Lung (tissue), 12 donors: ENCODE measurements around the gene TBRG1. TPM values are rescaled to one million over a fixed set of nuclear protein-coding genes. Genes with fewer than 3 reads are reported as not detected.

Experiments used
- ATAC-seq: fragments of 200-7000 bp; cut with Tn5 transposase; one replicate; pipeline ENCODE4 v1.9.1; 2020; ENCODE audit warnings: moderate number of reproducible peaks; ENCODE audit not compliant: insufficient read depth, low FRiP score
- DNase-seq, 3 donors: peaks; one replicate each; pipeline ENCODE4 v3.0.0-alpha.2; 2013 to 2017
- H3K27ac ChIP-seq, 2 donors: one replicate each; pipeline ENCODE4 v1.5.1; 2013; ENCODE audit warnings: mild to moderate bottlenecking in 2 of 2, moderate library complexity in 2 of 2, control low read depth in 1 of 2, inconsistent platforms in 1 of 2, low read depth in 1 of 2, low read length in 1 of 2
- H3K27me3 ChIP-seq, 3 donors: one replicate each; pipeline ENCODE4 v1.5.1; 2013; ENCODE audit warnings: low read length in 2 of 3; ENCODE audit not compliant: control insufficient read depth in 3 of 3, insufficient read depth in 3 of 3
- H3K36me3 ChIP-seq, 4 donors: one replicate each; pipeline ENCODE4 v1.5.1; 2013; ENCODE audit warnings: low read length in 4 of 4, mild to moderate bottlenecking in 1 of 4, moderate library complexity in 1 of 4; ENCODE audit not compliant: control insufficient read depth in 4 of 4, insufficient read depth in 4 of 4
- H3K4me1 ChIP-seq, 5 donors: one replicate each; pipeline ENCODE4 v1.5.1; 2013; ENCODE audit warnings: low read length in 5 of 5, mild to moderate bottlenecking in 2 of 5, moderate library complexity in 1 of 5; ENCODE audit not compliant: control insufficient read depth in 5 of 5, insufficient read depth in 5 of 5
- H3K4me3 ChIP-seq: one replicate; pipeline ENCODE4 v1.5.1; 2013; ENCODE audit warnings: mild to moderate bottlenecking, control low read depth, moderate library complexity
- H3K9ac ChIP-seq, 2 donors: one replicate each; pipeline ENCODE4 v1.5.1; 2013; ENCODE audit warnings: low read length in 2 of 2, control low read depth in 1 of 2; ENCODE audit not compliant: insufficient read depth in 1 of 2
- H3K9me3 ChIP-seq, 4 donors: one replicate each; pipeline ENCODE4 v1.5.1; 2013; ENCODE audit warnings: low read length in 3 of 4, mild to moderate bottlenecking in 1 of 4, moderate library complexity in 1 of 4; ENCODE audit not compliant: control insufficient read depth in 4 of 4, insufficient read depth in 3 of 4
- CTCF ChIP-seq: IDR thresholded peaks from 2 replicates; pipeline ENCODE4 v1.5.1; 2012; ENCODE audit warnings: mild to moderate bottlenecking; ENCODE audit errors: control extremely low read depth, extremely low read depth
- WGBS, 2 donors: extraction: QIAGEN DNeasy Blood & Tissue Kit; methylation state at CpG; one replicate each; pipeline ENCODE4 v1.1.7; 2013; 5-methylcytosine and 5-hydroxymethylcytosine counted together
- polyA plus RNA-seq, 2 donors: library from polyadenylated mRNA; stranded (reverse); fragments of 200-250 nt; gene quantifications; one replicate each; pipeline ENCODE4 v1.2.1, GENCODE V29; 2013
- total RNA-seq, 2 donors: library from RNA; depleted of rRNA in 1 of 2; stranded (reverse); fragments of >200 nt in 1 of 2; gene quantifications; one replicate each; pipeline ENCODE4 v1.2.1, GENCODE V29; 2014 to 2021
- donor health status: control.
- donor health status: control.
- donor health status: Bipolar disorder and iron deficiency.
- donor health status: healthy.
- donor health status: DM: yes; HTN: yes; CAD: no.

The TBRG1 gene
- total and polyA plus RNA-seq, 4 donors, result 31.3 to 47.0 (median 37.6) TPM

- Histone ChIP-seq H3K27ac (peak overlapping the region in 1 of 2 donors; percentile 88), H3K27me3 (no peaks in the 10 kb centered on the region), H3K4me3 (no peak overlapping the region), H3K9ac (peak overlapping the region in 1 of 2 donors; percentile 66), H3K9me3 (no peaks in the 10 kb centered on the region), H3K4me1 (peaks cover 0 to 24% (median 3%) of the 10 kb centered on the region in 5 donors), H3K36me3 (no peaks in the 10 kb centered on the region)
- WGBS, 2 donors, result 61 to 69% methylated on average over 5 of the region's 5 CpGs
- TF ChIP-seq CTCF, result no peak
- ATAC-seq (no peak), DNase-seq (no peak)
Measured at GRCh38 chr11:124674571-124674970, 51.9 kb downstream of the TBRG1 start.

GRCh38 chr11:124676386-124676785 is 53.7 kb downstream of the TBRG1 start:
- no peak for TF ChIP-seq CTCF
- ATAC-seq (no peak), DNase-seq (peak; percentile 26 to 87 (median 77))
- Histone ChIP-seq H3K9me3 (no peaks in the 10 kb centered on the region), H3K27ac (peak overlapping the region in 1 of 2 donors; percentile 29), H3K27me3 (no peaks in the 10 kb centered on the region), H3K9ac (no peak overlapping the region), H3K4me1 (peaks cover 0 to 24% (median 3%) of the 10 kb centered on the region in 5 donors), H3K36me3 (no peaks in the 10 kb centered on the region), H3K4me3 (no peak overlapping the region)
- 1 to 6% methylated on average over 2 of the region's 2 CpGs for WGBS, 2 donors

GRCh38 chr11:124678416-124678815 is 55.8 kb downstream of the TBRG1 start:
- 68 to 81% methylated on average over 5 of the region's 5 CpGs for WGBS, 2 donors
- H3K9me3 ChIP-seq, result peaks cover 0 to 6% (median 0%) of the 10 kb centered on the region in 4 donors
- H3K27ac ChIP-seq, result no peak overlapping the region
- H3K9ac ChIP-seq, result no peak overlapping the region
- H3K4me3 ChIP-seq, result no peak overlapping the region
- ATAC-seq, result no peak
- no peak for DNase-seq
- peaks cover 0 to 16% (median 3%) of the 10 kb centered on the region in 5 donors for H3K4me1 ChIP-seq
- no peak for TF ChIP-seq CTCF
- no peaks in the 10 kb centered on the region for H3K36me3 ChIP-seq
- no peaks in the 10 kb centered on the region for H3K27me3 ChIP-seq

GRCh38 chr11:124681421-124681820 is 58.8 kb downstream of the TBRG1 start:
- no peak for ATAC-seq
- no peaks in the 10 kb centered on the region for H3K27me3 ChIP-seq
- TF ChIP-seq CTCF, result no peak
- WGBS, 2 donors, result 96 to 97% methylated on average over 2 of the region's 2 CpGs
- H3K36me3 ChIP-seq, result no peaks in the 10 kb centered on the region
- H3K4me1 ChIP-seq, result peaks cover 0 to 6% (median 0%) of the 10 kb centered on the region in 5 donors
- H3K27ac ChIP-seq, result no peak overlapping the region
- DNase-seq, result no peak
- H3K9me3 ChIP-seq, result peaks cover 0 to 6% (median 0%) of the 10 kb centered on the region in 4 donors
- H3K9ac ChIP-seq, result no peak overlapping the region
- no peak overlapping the region for H3K4me3 ChIP-seq
